T-helper 9 cell (primary cell): ENCODE measurements around the gene DHX40.
"Not testable (repeated sequence)": the region's sequence is repeated elsewhere in the genome, so short reads cannot be mapped to it uniquely, and the experiment has no call there.

Source experiments
- DNase-seq: peaks from one replicate; pipeline ENCODE4 v3.0.0-alpha.2; 2020
- total RNA-seq, 2 donors: gene quantifications; one replicate each; lab custom pipeline; 2026; lab: John Stamatoyannopoulos, UW

DHX40 gene, protein sequence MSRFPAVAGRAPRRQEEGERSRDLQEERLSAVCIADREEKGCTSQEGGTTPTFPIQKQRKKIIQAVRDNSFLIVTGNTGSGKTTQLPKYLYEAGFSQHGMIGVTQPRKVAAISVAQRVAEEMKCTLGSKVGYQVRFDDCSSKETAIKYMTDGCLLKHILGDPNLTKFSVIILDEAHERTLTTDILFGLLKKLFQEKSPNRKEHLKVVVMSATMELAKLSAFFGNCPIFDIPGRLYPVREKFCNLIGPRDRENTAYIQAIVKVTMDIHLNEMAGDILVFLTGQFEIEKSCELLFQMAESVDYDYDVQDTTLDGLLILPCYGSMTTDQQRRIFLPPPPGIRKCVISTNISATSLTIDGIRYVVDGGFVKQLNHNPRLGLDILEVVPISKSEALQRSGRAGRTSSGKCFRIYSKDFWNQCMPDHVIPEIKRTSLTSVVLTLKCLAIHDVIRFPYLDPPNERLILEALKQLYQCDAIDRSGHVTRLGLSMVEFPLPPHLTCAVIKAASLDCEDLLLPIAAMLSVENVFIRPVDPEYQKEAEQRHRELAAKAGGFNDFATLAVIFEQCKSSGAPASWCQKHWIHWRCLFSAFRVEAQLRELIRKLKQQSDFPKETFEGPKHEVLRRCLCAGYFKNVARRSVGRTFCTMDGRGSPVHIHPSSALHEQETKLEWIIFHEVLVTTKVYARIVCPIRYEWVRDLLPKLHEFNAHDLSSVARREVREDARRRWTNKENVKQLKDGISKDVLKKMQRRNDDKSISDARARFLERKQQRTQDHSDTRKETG
- 74.8 to 81.8 reads per million in 2 donors for total RNA-seq

GRCh38 chr17:59565171-59565958 lies at the start of gene DHX40:
TSS of gene DHX40 (plus strand) at chr17:59565610. CDS start at chr17:59565672, 62 bp downstream.
- peak; percentile 93 for DNase-seq

DNA sequence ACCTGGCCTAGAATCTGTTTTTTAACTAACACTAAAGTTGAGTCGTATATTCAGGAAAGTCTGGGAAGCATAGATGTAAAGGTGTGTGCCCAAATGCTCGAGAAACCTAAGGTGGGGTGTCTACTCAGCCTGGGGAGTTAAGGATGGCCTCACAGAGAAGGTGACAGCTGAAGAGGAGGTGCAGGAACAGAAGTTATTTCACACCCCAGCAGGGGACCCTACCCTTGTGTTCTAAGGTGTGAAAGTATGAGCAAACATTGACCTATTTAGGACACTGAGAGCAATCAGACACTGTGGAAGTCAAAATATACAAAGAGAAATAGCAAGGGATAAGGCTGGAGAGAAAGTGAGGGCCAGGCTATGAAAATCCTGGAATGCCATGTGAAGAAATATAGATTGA lies 49.0 kb upstream of the DHX40 start:
- no peak for DNase-seq

DNA sequence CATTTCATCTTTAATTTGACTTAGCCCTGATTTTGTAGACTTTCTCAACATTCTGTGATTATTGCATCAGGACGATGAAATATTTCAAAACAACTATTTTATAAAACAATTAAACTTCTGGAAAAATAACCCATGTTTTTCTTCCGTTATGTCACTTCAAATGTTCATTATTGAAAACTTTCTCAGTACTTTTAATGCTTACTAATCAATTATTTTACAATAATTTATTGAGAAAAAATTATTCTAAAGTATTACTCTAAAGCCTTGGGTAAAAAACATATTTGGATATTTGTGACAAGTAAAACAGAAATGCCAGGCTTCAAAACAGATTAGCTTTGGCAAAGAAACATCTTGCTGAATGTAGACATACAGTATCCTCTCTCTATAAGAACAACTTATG lies 46.3 kb upstream of the DHX40 start:
- no peak for DNase-seq

- DNase-seq, result no peak
Measured at GRCh38 chr17:59520251-59520650, 45.2 kb upstream of the DHX40 start.

DNA sequence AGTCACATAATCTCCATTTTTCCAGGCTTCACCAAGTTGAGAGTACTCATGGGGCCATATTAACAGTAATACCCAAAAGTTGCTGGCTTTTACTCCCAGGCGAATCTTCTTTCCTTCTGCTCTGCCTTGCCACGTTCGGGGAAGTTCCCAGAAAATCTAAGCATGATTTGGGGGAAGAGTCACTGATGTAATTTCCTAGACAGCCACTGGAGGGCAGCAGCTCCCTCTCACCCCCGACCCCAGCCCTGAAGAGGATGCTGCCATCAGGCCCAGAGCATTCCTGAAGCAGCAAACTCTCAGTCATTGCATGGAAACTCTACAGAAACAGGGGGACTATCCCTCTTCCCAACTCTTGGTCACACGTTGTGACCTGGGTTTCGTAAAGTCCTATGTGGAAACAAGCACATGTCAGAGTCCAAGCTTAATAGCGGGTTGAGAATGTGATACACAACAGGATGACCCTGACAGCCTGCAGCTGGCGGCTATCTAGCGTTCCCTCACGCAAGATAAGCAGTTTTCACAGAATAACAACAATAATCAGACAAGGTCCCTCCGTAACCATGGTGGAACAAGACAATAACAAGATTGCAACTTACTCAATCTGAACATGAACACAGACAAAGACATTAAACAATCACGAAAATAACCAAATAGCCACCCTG lies 43.8 kb upstream of the DHX40 start:
- DNase-seq, result peak; percentile 50

DNA sequence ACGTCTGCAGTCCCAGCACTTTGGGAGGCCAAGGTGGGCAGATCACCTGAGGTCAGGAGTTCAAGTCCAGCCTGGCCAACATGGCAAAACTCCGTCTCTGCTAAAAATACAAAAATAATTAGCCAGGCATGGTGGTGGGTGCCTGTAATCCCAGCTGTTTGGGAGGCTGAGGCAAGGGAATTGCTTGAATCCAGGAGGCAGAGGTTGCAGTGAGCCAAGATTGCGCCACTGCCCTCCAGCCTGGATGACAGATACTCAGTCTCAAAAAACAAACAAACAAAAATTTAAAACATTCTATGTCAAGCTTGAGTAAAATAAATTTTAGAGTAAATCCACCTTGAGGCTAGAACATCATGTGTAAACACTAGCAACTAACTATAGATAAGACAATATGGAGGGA lies 40.5 kb upstream of the DHX40 start:
- not testable (repeated sequence) for DNase-seq

DNA sequence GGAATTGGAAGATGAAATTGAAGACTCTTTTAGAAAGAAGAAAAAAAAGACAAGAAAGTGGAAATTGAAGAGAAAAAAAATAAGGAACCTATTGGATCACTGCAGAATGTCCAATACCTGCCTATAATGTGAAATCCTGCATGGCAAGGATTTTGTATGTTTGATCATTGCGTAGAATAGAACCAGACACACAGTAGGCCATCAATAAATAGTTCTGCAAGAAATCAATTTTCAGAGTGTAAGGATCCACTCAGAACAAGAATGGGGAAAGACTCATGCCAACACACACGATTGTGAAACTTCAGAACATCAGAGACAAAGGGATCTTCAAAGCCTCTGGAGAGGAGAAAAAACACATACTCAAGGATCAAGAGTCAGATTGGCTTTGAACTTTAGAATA lies 39.7 kb upstream of the DHX40 start:
- DNase-seq, result no peak

DNA sequence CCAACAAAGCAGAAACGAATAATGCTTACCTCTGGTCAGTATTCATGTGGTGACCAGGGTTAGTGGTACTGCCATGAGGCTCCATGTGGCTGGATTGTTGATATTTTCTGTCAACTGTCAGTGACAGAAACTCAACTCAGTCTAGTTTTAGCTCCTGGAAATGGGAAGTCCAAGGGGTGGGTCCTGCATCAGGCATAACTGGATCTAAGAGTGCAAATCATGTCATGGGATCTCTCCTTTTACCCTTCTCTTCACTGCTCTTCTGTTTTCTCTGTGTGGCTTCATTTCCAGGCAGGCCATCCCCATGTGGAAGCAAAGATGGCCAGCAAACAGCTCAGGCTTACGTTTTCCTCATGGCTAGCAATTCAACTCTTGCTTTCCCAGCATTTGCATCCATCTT lies 39.0 kb upstream of the DHX40 start:
- no peak for DNase-seq

GRCh38 chr17:59527325-59527917 lies 38.0 kb upstream of the DHX40 start:
- DNase-seq, result no peak

GRCh38 chr17:59527931-59528330 lies 37.5 kb upstream of the DHX40 start:
- no peak for DNase-seq

GRCh38 chr17:59530531-59530930 lies 34.9 kb upstream of the DHX40 start:
- DNase-seq, result no peak

DNA sequence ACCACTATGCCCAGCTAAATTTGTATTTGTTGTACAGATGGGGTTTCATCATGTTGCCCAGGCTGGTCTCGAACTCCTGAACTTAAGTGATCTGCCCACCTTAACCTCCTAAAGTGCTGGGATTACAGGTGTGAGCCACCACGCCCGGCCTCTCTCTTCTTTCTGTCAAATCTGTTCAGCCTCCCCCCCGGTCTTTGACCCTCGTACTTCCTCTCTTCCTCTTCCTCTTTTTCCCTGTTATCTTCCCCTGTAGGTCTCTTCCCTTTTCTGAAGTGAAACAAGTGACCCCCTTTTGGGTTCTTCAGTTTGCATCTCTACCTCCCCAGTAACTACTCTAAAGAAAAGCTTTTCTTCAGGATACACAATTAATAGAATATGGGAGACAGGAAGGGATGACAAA lies 31.7 kb upstream of the DHX40 start:
- no peak for DNase-seq

GRCh38 chr17:59534583-59534982 lies 30.8 kb upstream of the DHX40 start:
- no peak for DNase-seq

GRCh38 chr17:59538195-59538909 lies 27.1 kb upstream of the DHX40 start:
- DNase-seq, result no peak

DNA sequence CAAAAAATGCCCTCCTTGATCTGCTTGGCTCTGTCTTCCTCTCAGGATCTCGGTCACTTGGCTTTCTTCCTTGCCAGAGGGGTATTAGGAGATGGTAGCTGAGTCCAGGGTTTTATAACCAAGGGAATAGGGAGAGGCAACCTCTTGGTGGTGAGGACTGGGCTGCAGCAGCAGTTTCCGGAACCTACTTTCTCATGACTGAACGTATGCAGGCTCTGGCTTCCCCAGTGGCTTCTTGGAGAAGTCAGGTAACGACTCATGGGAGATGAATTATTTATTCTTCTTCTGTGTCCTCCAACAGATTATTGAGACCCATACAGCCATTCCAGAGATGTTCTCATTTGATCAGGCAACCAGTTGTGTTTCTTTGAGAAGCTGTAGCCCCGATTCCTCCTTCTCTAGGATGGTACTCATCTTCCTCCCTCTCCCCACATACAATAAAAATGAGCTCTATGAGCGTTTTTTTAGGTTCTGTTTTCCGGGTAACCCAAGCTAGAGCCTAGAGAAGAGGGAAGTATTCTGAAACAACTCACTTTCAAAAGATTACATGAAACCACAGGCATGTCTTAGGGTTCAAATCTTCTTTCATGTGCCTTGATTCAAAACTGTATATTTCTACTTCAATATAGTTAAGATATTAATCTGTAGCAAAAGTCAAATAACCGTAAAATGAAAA lies 22.3 kb upstream of the DHX40 start:
- DNase-seq, result no peak

DNA sequence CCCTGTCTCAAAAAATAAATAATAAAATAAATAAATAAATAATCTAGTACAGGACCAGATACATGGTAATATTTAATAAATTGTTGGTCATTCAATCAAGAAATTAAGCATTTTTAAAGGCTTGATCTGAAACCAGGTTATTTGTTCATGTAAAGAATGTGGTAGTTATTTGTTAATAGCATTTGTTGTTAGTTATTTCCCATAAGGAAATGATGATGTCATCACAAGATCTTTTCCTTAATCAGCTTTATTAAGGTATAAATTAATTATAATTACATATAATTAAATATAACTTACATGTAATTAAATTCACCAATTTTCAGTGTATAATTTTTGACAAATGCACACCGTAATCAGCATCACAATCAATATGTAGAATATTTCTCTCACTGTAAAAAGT lies 19.5 kb upstream of the DHX40 start:
- DNase-seq, result no peak

DNA sequence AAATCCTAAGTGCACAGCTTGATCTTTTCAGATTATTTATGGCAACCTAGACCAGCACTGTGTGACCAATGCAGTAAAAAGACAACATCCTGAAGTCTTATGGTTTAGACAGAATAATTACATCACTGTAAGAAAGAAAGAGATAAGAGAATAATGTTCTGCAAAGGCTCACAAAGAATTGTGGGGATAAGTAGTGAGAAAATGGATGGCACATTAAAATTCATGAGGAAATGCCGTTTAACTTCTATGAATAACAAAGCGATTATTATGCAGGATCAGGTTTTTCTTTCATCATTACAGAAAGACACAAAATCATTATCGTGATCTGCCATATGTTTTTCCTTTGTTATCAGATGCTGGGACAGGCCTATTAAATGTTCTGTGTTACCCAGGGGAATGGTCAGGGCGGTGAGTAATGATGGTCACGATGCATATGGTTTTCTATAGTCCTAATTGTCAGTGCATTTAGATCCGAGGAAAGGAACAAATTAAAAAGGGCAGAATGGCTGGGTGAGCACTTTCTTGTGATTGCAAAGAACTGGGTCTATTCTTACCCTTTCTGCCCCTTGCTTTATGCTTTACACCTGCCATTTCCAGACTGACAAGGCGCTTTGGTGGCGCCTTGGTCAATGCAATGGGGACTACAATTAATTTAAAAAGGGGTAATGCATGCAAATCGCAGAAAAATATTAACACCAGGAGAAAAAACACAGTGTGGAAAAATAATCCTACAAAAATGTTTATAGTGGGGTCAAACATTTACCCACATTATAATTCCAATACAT lies 18.1 kb upstream of the DHX40 start:
- no peak for DNase-seq

- DNase-seq, result not testable (repeated sequence)
Measured at GRCh38 chr17:59548985-59549384, 16.4 kb upstream of the DHX40 start.

DNA sequence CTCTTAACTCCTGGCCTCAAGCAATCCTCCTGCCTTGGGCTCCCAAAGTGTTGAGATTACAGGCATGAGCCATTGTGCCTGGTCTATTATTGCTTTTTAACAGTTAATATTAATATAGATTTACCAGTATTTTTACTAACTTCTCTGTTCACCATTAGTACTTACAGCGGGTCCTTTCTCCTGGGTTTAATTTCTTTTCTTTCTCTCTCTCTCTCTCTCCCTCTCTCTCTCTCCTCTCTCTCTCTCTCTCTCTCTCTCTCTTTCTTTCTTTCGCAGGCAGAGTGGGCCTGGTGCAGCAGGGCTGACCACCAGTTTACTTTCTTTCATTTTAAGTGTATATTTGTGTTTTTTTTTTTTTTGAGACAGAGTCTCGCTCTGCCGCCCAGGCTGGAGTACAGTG lies 14.7 kb upstream of the DHX40 start:
- no peak for DNase-seq

DNA sequence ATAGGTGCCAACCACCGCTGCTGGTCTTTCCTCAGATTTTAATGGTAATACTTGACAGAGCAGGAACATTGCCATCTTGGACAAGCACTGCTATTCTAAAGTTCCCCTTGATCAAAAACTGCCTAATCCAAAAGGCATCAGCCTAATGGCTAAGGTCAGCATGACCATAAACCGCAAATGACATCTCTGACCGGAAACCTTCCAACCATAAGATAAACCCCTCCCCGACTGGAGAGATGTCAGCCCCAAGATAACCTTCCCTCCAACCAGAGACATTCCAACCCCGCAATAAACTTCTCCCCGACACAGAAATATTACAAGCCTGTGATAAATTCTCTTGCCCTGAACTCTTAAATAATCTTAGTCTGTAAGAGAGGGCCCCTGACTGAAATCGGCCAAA lies 7.4 kb upstream of the DHX40 start:
- DNase-seq, result no peak
